Measurements from ENCODE around the gene ANKDD1A. TPM values are rescaled to one million over a fixed set of nuclear protein-coding genes. Genes with fewer than 3 reads are reported as not detected.

ANKDD1A gene
- total RNA-seq (6.7 and 13.2 TPM in 2 replicates), polyA plus RNA-seq (3.2 and 8.2 TPM in 2 replicates), polyA minus RNA-seq (ENCODE audit: low replicate concordance) (10.6 and 14.5 TPM in 2 replicates)
- 3.3 and 7.8 TPM in 2 replicates for polyA plus RNA-seq (2012)

DNA sequence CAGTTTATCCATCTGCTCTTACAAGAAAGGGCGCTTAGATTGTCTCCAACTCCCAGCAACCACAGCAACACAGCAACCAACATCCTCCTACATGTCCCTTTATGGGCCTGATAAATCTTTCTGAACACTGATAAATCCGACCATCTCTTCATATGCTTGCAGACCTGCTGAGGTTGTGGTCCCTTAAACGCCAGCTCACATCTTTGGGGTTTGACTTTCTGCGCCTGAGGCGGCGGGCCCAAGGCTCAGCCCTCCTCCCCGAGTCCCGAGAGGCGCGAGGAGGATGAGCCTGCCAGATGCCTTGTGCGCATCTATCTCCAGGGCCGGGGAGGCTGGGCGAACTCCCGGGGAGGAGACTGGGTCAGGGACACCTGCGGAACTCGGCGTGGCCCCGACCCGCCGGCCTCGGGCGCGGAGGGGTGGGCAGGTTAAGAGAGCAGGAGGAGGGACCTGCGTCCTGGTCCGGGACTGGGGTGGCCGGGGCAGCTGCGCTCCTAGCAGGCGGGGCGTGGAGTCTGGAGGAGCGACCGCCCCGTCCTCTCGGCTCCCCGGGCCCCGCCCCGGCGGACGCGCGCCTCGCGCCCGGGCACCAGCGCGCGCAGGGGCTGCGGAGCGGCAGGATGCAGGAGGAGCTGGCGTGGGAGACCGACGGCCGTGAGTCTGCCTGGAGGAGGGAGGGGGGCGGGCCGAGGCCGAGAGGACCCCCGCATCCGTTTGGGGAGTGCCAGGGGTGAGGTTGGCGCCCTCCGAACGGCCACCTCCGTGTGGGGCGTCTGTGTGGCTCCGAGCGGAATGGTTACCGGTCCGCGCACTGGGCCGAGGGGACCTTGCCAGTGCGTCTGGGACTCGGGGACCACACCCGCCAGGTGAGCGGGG is at the start of gene ANKDD1A:
Gene ANKDD1A (plus strand): TSS at position 592 of the 876 bp plus-strand sequence. CDS start 29 bp downstream, at position 621.
- Histone ChIP-seq H3K9me3 (ENCODE audit: control insufficient read depth, insufficient read depth, low read depth, low read length) (no peaks in the 10 kb centered on the region), H3K4me2 (ENCODE audit: extremely low read depth, insufficient read depth, low read length) (peak within 1 kb of the TSS; percentile 92), H3K79me2 (ENCODE audit: control insufficient read depth, insufficient read depth, low read length) (no peaks in the 10 kb centered on the region), H2AFZ (ENCODE audit: low read length) (peak within 1 kb of the TSS; percentile 59), H3K4me1 (ENCODE audit: control insufficient read depth, extremely low read depth, insufficient read depth, low read length) (no peaks in the 10 kb centered on the region), H3K36me3 (ENCODE audit: control insufficient read depth, insufficient read depth, low read length) (no peaks in the 10 kb centered on the region), H3K27me3 (ENCODE audit: control insufficient read depth, insufficient read depth, low read length) (no peaks in the 10 kb centered on the region), H3K4me3 (replicated peaks in 1 of 4; ENCODE audit: control extremely low read depth in 1 of 4, insufficient read depth in 1 of 4, low read depth in 3 of 4, low read length in 4 of 4) (peak within 1 kb of the TSS; percentile 55 to 67 (median 64)), H3K27ac (ENCODE audit: insufficient read depth, low read length) (no peak within 1 kb of the TSS), H4K20me1 (ENCODE audit: control insufficient read depth, extremely low read depth, insufficient read depth, low read length) (no peaks in the 10 kb centered on the region), H3K9ac (ENCODE audit: insufficient read depth, low read length) (no peak within 1 kb of the TSS)
- no peak for TF ChIP-seq EZH2 (IDR thresholded peaks at IDR 0.05; ENCODE audit: low read length, missing control alignments)
- TF ChIP-seq, protein P1, sequence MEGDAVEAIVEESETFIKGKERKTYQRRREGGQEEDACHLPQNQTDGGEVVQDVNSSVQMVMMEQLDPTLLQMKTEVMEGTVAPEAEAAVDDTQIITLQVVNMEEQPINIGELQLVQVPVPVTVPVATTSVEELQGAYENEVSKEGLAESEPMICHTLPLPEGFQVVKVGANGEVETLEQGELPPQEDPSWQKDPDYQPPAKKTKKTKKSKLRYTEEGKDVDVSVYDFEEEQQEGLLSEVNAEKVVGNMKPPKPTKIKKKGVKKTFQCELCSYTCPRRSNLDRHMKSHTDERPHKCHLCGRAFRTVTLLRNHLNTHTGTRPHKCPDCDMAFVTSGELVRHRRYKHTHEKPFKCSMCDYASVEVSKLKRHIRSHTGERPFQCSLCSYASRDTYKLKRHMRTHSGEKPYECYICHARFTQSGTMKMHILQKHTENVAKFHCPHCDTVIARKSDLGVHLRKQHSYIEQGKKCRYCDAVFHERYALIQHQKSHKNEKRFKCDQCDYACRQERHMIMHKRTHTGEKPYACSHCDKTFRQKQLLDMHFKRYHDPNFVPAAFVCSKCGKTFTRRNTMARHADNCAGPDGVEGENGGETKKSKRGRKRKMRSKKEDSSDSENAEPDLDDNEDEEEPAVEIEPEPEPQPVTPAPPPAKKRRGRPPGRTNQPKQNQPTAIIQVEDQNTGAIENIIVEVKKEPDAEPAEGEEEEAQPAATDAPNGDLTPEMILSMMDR (conservative IDR thresholded peaks at IDR 0.05 in 1 of 2, IDR thresholded peaks at IDR 0.05 in 1 of 2; ENCODE audit: low read depth in 1 of 2, low read length in 2 of 2), result no peak
- peak; percentile 28 to 51 for DNase-seq (ENCODE audit: low read depth in 2 of 2)

DNA sequence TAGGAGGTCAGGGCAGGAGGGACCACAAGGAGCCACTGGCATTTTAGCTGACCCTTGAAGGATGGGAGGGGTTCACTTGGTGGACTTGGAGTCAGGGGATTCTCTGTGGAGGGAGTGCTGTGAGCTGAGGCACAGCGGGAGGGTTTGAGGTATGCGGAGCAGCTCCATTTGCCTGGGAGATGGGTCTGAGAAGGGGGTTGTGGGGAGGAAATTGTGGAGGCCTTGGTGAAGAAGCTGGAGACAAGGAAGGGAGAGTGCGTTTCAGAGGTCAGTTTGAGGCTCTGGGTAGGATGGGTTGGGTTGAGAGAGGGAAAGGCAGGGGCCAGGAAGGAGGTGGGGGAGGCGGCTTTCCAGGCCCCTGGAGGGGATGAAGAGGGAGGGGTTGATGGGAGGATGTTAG is 49.7 kb upstream of the ANKDD1A start:
- Histone ChIP-seq H3K27ac (ENCODE audit: insufficient read depth, low read length) (no peak overlapping the region), H3K9ac (ENCODE audit: insufficient read depth, low read length) (no peak overlapping the region), H3K79me2 (ENCODE audit: control insufficient read depth, insufficient read depth, low read length) (peaks cover 34% of the 10 kb centered on the region), H3K27me3 (ENCODE audit: control insufficient read depth, insufficient read depth, low read length) (no peaks in the 10 kb centered on the region), H3K4me2 (ENCODE audit: extremely low read depth, insufficient read depth, low read length) (no peak overlapping the region), H2AFZ (ENCODE audit: low read length) (no peak overlapping the region), H3K4me1 (ENCODE audit: control insufficient read depth, extremely low read depth, insufficient read depth, low read length) (peaks cover 48% of the 10 kb centered on the region), H4K20me1 (ENCODE audit: control insufficient read depth, extremely low read depth, insufficient read depth, low read length) (no peaks in the 10 kb centered on the region), H3K9me3 (ENCODE audit: control insufficient read depth, insufficient read depth, low read depth, low read length) (no peaks in the 10 kb centered on the region), H3K36me3 (ENCODE audit: control insufficient read depth, insufficient read depth, low read length) (peaks cover 50% of the 10 kb centered on the region), H3K4me3 (replicated peaks in 1 of 4; ENCODE audit: control extremely low read depth in 1 of 4, insufficient read depth in 1 of 4, low read depth in 3 of 4, low read length in 4 of 4) (no peak overlapping the region)
- DNase-seq (ENCODE audit: low read depth in 2 of 2), result no peak
- TF ChIP-seq, protein P1 (conservative IDR thresholded peaks at IDR 0.05 in 1 of 2, IDR thresholded peaks at IDR 0.05 in 1 of 2; ENCODE audit: low read depth in 1 of 2, low read length in 2 of 2), result no peak
- TF ChIP-seq EZH2 (IDR thresholded peaks at IDR 0.05; ENCODE audit: low read length, missing control alignments), result no peak

DNA sequence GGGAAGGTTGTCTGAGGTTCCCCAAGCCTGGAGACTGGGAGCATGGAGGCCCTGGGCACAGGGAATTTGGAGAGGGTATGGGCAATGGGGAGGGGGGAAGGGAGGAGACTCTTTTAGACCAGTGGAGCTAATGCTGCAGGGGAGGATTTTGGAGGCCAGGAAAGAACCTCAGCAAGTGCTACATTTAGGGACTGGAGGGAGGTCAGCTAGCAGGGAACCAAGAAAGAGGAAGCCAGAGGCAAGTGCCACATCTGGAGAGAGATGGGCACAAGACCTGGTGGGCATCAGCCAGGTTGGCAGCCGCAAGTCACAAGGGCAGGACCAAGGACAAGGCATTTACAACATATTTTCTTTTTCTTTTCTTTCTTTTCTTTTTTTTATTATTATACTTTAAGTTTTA is 49.3 kb upstream of the ANKDD1A start:
- Histone ChIP-seq H3K79me2 (ENCODE audit: control insufficient read depth, insufficient read depth, low read length) (peaks cover 31% of the 10 kb centered on the region), H3K36me3 (ENCODE audit: control insufficient read depth, insufficient read depth, low read length) (peaks cover 54% of the 10 kb centered on the region), H3K4me2 (ENCODE audit: extremely low read depth, insufficient read depth, low read length) (no peak overlapping the region)

More for the DNA sequence above, 49.3 kb upstream of the ANKDD1A start:
- H3K9me3 ChIP-seq (ENCODE audit: control insufficient read depth, insufficient read depth, low read depth, low read length), result no peaks in the 10 kb centered on the region
- no peak for TF ChIP-seq EZH2 (IDR thresholded peaks at IDR 0.05; ENCODE audit: low read length, missing control alignments)
- TF ChIP-seq, protein P1 (conservative IDR thresholded peaks at IDR 0.05 in 1 of 2, IDR thresholded peaks at IDR 0.05 in 1 of 2; ENCODE audit: low read depth in 1 of 2, low read length in 2 of 2), result no peak
- no peaks in the 10 kb centered on the region for H4K20me1 ChIP-seq (ENCODE audit: control insufficient read depth, extremely low read depth, insufficient read depth, low read length)
- H2AFZ ChIP-seq (ENCODE audit: low read length), result no peak overlapping the region
- H3K4me3 ChIP-seq (replicated peaks in 1 of 4; ENCODE audit: control extremely low read depth in 1 of 4, insufficient read depth in 1 of 4, low read depth in 3 of 4, low read length in 4 of 4), result no peak overlapping the region
- H3K4me1 ChIP-seq (ENCODE audit: control insufficient read depth, extremely low read depth, insufficient read depth, low read length), result peaks cover 49% of the 10 kb centered on the region
- H3K27ac ChIP-seq (ENCODE audit: insufficient read depth, low read length), result no peak overlapping the region
- H3K9ac ChIP-seq (ENCODE audit: insufficient read depth, low read length), result no peak overlapping the region
- no peaks in the 10 kb centered on the region for H3K27me3 ChIP-seq (ENCODE audit: control insufficient read depth, insufficient read depth, low read length)
- no peak for DNase-seq (ENCODE audit: low read depth in 2 of 2)

All from fibroblast of lung (primary cell).